ENCODE measurements around the gene SLC44A5.

Gene SLC44A5

DNA sequence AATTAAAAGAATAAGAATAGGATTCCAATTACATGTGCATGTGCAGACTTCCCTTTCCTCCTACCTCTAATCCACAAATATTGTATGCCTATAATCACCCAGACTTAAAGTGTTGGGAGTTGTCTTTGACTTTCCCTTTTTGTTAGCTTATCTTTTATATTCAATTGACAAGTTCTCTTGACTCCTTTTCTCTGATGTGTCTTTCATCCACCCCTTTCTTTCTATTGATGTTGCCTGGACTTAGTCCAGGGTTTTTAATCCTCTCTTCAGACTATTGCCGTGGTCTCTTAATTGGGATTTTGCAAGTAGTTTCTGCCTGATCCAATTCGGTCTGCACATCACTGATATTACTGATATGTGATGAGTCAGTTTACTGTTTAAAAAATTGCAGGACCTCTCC lies 305.9 kb downstream of the SLC44A5 start:
- no peaks in the 10 kb centered on the region for H3K36me3 ChIP-seq
- DNase-seq = no peak
- H3K27ac ChIP-seq = no peak overlapping the region
- H3K27me3 ChIP-seq (ENCODE audit: insufficient read depth, low read depth, severe bottlenecking) = no peaks in the 10 kb centered on the region
- H3K4me3 ChIP-seq (ENCODE audit: low read depth, low read length) = no peak overlapping the region
- no peak for TF ChIP-seq CTCF (IDR thresholded peaks at IDR 0.05; ENCODE audit: low read depth, low read length)
- no peaks in the 10 kb centered on the region for H3K9me3 ChIP-seq (ENCODE audit: severe bottlenecking)

GRCh38 chr1:75293270-75293669 lies 317.6 kb downstream of the SLC44A5 start:
- H3K9me3 ChIP-seq (ENCODE audit: severe bottlenecking) = no peaks in the 10 kb centered on the region
- no peaks in the 10 kb centered on the region for H3K27me3 ChIP-seq (ENCODE audit: insufficient read depth, low read depth, severe bottlenecking)
- no peak overlapping the region for H3K4me3 ChIP-seq (ENCODE audit: low read depth, low read length)
- no peaks in the 10 kb centered on the region for H3K36me3 ChIP-seq
- H3K27ac ChIP-seq = no peak overlapping the region
- no peak for DNase-seq
- TF ChIP-seq CTCF (IDR thresholded peaks at IDR 0.05; ENCODE audit: low read depth, low read length) = no peak

- no peak for TF ChIP-seq CTCF (IDR thresholded peaks at IDR 0.05; ENCODE audit: low read depth, low read length)
- Histone ChIP-seq H3K4me3 (ENCODE audit: low read depth, low read length) (no peak overlapping the region), H3K36me3 (no peaks in the 10 kb centered on the region), H3K27me3 (ENCODE audit: insufficient read depth, low read depth, severe bottlenecking) (no peaks in the 10 kb centered on the region), H3K27ac (no peak overlapping the region), H3K9me3 (ENCODE audit: severe bottlenecking) (no peaks in the 10 kb centered on the region)
- no peak for DNase-seq
Measured at GRCh38 chr1:75292013-75292412, 318.9 kb downstream of the SLC44A5 start.

DNA sequence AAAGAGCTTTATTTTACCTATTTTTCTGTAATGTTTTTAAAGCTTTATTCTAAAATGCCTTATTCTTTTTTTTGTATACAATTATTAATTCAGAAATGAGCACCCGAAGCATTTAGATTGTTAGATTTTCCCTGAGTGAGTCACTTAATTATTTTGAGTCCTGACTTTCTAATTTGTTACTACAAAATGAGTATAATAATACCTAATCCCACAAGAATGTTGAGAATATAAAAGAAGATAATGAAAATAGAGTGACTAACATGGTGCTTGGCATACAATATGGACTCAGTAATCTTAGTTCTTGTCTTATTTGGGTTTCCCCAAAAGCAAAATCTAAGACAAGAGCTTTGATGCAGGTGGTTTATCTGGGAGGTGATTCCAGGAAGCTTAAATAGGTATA lies 334.5 kb downstream of the SLC44A5 start:
- H3K27ac ChIP-seq = no peak overlapping the region
- no peak overlapping the region for H3K4me3 ChIP-seq (ENCODE audit: low read depth, low read length)
- no peak for TF ChIP-seq CTCF (IDR thresholded peaks at IDR 0.05; ENCODE audit: low read depth, low read length)
- H3K27me3 ChIP-seq (ENCODE audit: insufficient read depth, low read depth, severe bottlenecking) = no peaks in the 10 kb centered on the region
- H3K36me3 ChIP-seq = no peaks in the 10 kb centered on the region
- peaks cover 3% of the 10 kb centered on the region for H3K9me3 ChIP-seq (ENCODE audit: severe bottlenecking)
- DNase-seq = no peak

DNA sequence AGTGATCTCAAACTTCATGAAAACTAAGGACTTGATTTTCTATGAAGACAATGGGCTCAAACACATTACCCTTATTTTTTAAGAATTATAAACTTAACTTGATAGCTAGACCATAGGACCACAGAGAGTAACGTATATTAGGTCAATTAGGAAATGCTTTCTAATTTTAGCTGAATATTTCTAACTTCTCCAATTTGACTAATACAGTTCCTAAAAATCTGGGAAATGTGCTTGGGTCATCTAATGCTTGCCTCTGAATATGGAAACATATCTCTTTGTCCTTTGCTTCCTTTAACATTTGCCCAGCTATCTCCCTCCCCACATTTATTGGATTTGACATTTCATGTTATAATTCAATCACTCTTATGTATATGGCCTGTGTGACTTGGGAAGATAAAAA lies 335.3 kb downstream of the SLC44A5 start:
- H3K36me3 ChIP-seq = no peaks in the 10 kb centered on the region
- no peak overlapping the region for H3K4me3 ChIP-seq (ENCODE audit: low read depth, low read length)
- H3K27me3 ChIP-seq (ENCODE audit: insufficient read depth, low read depth, severe bottlenecking) = no peaks in the 10 kb centered on the region
- TF ChIP-seq CTCF (IDR thresholded peaks at IDR 0.05; ENCODE audit: low read depth, low read length) = no peak
- no peak for DNase-seq
- peaks cover 1% of the 10 kb centered on the region for H3K9me3 ChIP-seq (ENCODE audit: severe bottlenecking)
- H3K27ac ChIP-seq = no peak overlapping the region

- no peaks in the 10 kb centered on the region for H3K9me3 ChIP-seq (ENCODE audit: severe bottlenecking)
- H3K27me3 ChIP-seq (ENCODE audit: insufficient read depth, low read depth, severe bottlenecking) = no peaks in the 10 kb centered on the region
- no peak overlapping the region for H3K4me3 ChIP-seq (ENCODE audit: low read depth, low read length)
- DNase-seq = no peak
- no peak for TF ChIP-seq CTCF (IDR thresholded peaks at IDR 0.05; ENCODE audit: low read depth, low read length)
- H3K27ac ChIP-seq = no peak overlapping the region
- no peaks in the 10 kb centered on the region for H3K36me3 ChIP-seq
Measured at GRCh38 chr1:75274920-75275506, 335.9 kb downstream of the SLC44A5 start.
